UCSD-AML1 (cell line): ENCODE measurements around the gene C6.

Source experiments
- DNase-seq: peaks from one replicate; lab custom pipeline; 2025; ENCODE audit not compliant: unreplicated experiment; lab: John Stamatoyannopoulos, UW

The C6 gene

GRCh38 chr5:41127967-41128690 lies 85.2 kb downstream of the C6 start:
- no peak for DNase-seq

- DNase-seq = no peak
Measured at GRCh38 chr5:41122459-41122858, 90.9 kb downstream of the C6 start.

GRCh38 chr5:41120600-41120999 lies 92.7 kb downstream of the C6 start:
- DNase-seq = no peak

- DNase-seq = no peak
Measured at GRCh38 chr5:41118177-41118576, 95.2 kb downstream of the C6 start.

- no peak for DNase-seq
Measured at GRCh38 chr5:41115281-41115680, 98.1 kb downstream of the C6 start.

- no peak for DNase-seq
Measured at GRCh38 chr5:41112486-41113455, 100.6 kb downstream of the C6 start.

- no peak for DNase-seq
Measured at GRCh38 chr5:41109186-41109585, 104.1 kb downstream of the C6 start.

- no peak for DNase-seq
Measured at GRCh38 chr5:41102341-41102740, 111.0 kb downstream of the C6 start.

GRCh38 chr5:41097642-41098041 lies 115.7 kb downstream of the C6 start:
- DNase-seq = no peak

- no peak for DNase-seq
Measured at GRCh38 chr5:41095324-41096101, 117.8 kb downstream of the C6 start.

GRCh38 chr5:41094871-41095270 lies 118.5 kb downstream of the C6 start:
- DNase-seq = no peak

- DNase-seq = no peak
Measured at GRCh38 chr5:41093803-41094202, 119.5 kb downstream of the C6 start.
